ENCODE measurements around the gene ATP8B1.

DNA sequence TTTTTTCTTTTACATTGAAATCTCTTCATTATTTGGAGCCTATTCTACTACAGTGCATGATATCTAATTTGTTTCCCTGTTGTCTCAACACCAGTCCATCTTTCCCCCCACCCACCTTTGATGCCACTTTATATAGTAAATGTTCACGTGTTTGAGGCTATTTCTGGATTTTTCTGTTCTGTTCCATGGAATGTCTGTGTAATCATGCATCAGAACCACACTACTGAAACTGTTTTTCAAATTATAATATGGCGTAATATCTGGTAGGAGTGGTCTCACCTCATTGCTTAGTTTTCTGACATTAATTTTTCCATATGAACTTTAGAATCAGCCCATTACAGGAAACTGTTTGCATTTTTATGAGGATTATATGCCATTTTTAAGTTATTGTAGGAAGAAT lies 162.4 kb downstream of the ATP8B1 start:
- TF ChIP-seq POLR2AphosphoS5 (IDR thresholded peaks at IDR 0.05; ENCODE audit: control insufficient read depth, insufficient read depth, low read depth, low read length) (no peak), CBX2 (IDR thresholded peaks at IDR 0.05; ENCODE audit: insufficient read depth, low read length, poor library complexity, severe bottlenecking) (no peak)
